Activated CD4-positive, alpha-beta T cell treated with anti-CD3 and anti-CD28 coated beads, Interleukin-2, amount 50 U/mL, for 48 hours (primary cell): ENCODE data around the gene GNAS.
"Not testable (repeated sequence)": the region's sequence is repeated elsewhere in the genome, so short reads cannot be mapped to it uniquely, and the experiment has no call there.

ENCODE experiments used
- DNase-seq, 2 experiments: peaks; one replicate each; pipeline ENCODE4 v3.0.0-alpha.2; 2020

GNAS gene

DNA sequence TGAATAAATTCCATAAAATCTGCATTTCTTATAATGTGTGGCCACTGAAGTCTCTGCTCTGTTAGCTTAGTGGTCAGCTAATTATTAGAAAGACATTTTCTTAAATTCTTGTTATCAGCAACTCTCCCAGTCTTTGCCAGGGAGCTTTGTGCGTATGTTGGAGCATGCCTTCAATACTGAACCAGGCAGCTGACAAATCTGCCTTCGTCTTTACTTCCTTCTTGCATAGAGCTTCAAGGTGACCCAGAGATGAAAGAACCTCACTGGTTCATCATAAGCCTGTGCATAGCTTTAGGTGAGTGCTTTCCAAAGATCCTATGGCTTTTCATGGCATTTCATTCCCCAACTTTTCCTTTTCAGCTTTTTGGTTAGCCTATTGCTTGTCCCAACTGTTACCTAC, 85.6 kb downstream of the GNAS start:
- DNase-seq, result no peak

DNA sequence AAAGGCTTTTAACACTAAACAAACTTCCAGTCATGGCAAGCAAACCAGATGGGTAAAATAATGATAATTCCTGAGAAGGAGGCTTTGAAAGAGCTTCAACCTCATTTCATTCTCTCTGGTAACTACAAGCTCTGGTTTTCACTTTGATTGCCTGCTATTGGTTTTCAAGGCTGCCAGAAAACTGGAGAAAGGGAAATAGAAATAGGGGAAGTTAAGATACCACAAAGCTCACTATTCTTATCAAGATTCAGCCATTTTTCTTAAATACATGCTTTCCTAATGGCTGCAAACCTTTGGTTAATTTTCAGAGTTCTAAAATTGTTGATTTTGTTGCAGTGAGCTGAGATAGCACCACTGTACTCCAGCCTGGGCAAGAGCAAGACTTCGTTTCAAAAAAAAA, 86.0 kb downstream of the GNAS start:
- no peak for DNase-seq

- no peak for DNase-seq
These were observed 89.0 kb downstream of the GNAS start for GRCh38 chr20:58941471-58941870.

- DNase-seq, result no peak
These were observed 90.0 kb downstream of the GNAS start for GRCh38 chr20:58942549-58942948.

GRCh38 chr20:58944610-58945009, 92.1 kb downstream of the GNAS start:
- DNase-seq, result no peak

DNA sequence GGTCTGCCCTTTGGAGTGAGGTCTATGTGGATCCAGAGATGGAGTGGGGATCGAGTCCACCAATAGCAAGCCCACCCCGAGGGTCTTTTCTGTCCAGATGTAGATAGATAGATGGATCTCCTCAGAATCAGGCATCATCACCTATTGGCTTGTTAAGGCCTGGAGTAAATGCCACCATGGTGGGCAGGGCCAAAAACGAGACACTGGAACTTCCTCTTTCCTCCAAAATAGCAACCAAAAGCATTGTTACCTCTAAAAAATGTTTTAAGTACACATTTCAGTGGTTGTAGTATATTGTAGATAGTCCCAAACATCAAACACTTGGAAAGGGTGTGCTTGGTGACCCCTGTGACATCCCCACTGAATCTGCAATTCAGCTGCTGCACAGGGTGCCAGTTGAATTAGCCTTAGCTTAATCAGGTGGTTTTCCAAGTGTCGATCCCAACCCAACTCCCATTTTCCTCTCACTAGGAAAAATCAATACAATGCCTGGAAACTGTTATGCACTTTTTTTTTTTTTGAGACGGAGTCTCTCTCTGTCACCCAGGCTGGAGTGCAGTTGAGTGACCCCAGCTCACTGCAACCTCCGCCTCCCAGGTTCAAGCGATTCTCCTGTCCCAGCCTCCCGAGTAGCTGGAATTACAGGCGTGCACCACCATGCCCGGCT, 93.6 kb downstream of the GNAS start:
- DNase-seq, result no peak

- not testable (repeated sequence) for DNase-seq
These were observed 95.4 kb downstream of the GNAS start for GRCh38 chr20:58947797-58948388.

GRCh38 chr20:58950603-58951002, 98.1 kb downstream of the GNAS start:
- no peak for DNase-seq

DNA sequence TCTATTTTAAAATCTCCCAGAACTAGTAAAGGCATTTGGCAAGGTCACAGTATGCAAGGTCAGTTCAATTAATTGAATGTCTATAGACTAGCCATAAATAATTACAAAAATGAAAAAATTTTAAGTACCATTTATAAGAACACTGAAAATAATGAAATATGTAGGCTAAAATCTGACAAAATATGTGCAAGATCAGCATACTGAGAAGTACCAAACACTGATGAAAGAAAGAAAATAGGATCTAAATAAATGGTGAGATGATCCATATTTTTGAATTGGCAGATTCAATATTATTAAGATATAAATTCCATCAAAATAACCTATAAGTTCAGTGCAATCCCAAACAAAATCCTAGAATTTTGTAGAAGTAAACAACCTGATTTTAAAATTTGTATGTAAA, 100.5 kb downstream of the GNAS start:
- DNase-seq, result no peak

GRCh38 chr20:58956078-58956477, 103.6 kb downstream of the GNAS start:
- no peak for DNase-seq

DNA sequence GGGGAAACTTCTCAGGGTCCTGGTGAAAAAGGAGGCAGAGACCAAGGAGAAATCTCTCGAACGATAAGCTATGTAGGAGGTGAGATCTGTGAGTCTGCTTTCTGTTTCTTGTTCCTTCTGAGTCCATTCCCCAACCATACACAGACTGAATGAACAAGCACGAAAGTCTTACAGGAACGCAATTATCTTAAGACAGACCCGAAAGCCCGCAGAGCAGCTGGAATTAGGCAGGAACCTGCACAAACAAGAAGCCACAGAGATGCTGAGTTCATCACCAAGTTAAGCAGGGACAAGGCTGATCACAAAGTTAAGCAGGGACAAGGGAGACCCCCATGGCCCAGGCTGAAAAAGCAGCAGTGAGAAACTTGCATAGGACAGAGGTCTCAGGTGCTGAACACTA, 107.1 kb downstream of the GNAS start:
- no peak for DNase-seq
